ENCODE results near the gene GNAO1.

DNA sequence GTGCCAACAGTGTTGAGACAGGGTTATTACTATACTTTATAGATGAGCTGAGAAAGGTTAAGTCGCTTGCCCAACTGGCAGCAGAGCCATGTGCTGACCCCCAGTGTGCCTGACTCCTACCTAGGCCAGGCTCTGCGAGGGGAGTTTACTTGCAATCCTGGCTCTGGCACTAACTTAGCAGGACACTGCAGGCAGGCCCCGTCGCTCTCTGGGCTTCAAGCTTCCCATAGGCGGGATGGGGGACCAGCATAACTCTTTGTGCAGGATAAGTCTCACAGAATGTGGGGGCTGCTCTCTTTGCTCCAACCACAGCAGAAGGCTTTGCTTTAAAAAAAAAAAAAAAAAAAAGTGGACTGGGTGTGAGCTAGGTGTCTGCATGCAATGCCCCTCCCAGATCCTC, 102.7 kb downstream of the GNAO1 start:
- TF ChIP-seq, protein P1, sequence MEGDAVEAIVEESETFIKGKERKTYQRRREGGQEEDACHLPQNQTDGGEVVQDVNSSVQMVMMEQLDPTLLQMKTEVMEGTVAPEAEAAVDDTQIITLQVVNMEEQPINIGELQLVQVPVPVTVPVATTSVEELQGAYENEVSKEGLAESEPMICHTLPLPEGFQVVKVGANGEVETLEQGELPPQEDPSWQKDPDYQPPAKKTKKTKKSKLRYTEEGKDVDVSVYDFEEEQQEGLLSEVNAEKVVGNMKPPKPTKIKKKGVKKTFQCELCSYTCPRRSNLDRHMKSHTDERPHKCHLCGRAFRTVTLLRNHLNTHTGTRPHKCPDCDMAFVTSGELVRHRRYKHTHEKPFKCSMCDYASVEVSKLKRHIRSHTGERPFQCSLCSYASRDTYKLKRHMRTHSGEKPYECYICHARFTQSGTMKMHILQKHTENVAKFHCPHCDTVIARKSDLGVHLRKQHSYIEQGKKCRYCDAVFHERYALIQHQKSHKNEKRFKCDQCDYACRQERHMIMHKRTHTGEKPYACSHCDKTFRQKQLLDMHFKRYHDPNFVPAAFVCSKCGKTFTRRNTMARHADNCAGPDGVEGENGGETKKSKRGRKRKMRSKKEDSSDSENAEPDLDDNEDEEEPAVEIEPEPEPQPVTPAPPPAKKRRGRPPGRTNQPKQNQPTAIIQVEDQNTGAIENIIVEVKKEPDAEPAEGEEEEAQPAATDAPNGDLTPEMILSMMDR (conservative IDR thresholded peaks at IDR 0.05): no peak
- no peak for TF ChIP-seq ZFX (IDR thresholded peaks at IDR 0.05)
